ENCODE data around the gene CRYM. TPM values are rescaled to one million over a fixed set of nuclear protein-coding genes. Genes with fewer than 3 reads are reported as not detected.

The CRYM gene
- total and polyA plus RNA-seq, 2 donors (not counting 3 experiments of a cell fraction or from before 2014, with no cell fraction given), result not detected

GRCh38 chr16:21279501-21279900, 1.4 kb upstream of the CRYM start:
- H2AFZ ChIP-seq (ENCODE audit: low read depth, low read length), result no peak overlapping the region
- POLR2A ChIA-PET, result no interaction called here
- no peak overlapping the region for H3K4me2 ChIP-seq (ENCODE audit: insufficient read depth, low read length)
- no peaks in the 10 kb centered on the region for H3K9me3 ChIP-seq (replicated peaks; ENCODE audit: control insufficient read depth, insufficient read depth, low read length)
- peaks cover 2% of the 10 kb centered on the region for H3K4me1 ChIP-seq (ENCODE audit: control insufficient read depth, extremely low read depth, insufficient read depth, low read length)
- no TSS peak for BruUV-seq (replicated peaks)
- no peak overlapping the region for H3K4me3 ChIP-seq (replicated peaks in 1 of 3; ENCODE audit: insufficient read depth in 1 of 3, low read depth in 1 of 3, low read length in 3 of 3)
- TF ChIP-seq FOS (IDR thresholded peaks at IDR 0.05; ENCODE audit: borderline replicate concordance, insufficient read depth, low read length) (no peak), CTCF (IDR thresholded peaks at IDR 0.05; ENCODE audit: extremely low read depth in 1 of 2, insufficient read depth in 1 of 2, low read depth in 1 of 2, low read length in 2 of 2) (no peak), EZH2 (IDR thresholded peaks at IDR 0.05; ENCODE audit: borderline replicate concordance, low read depth, low read length, severe bottlenecking) (no peak), GATA2 (IDR thresholded peaks at IDR 0.05; ENCODE audit: insufficient read depth, insufficient read length, low read depth, low read length) (no peak), JUN (IDR thresholded peaks at IDR 0.05; ENCODE audit: borderline replicate concordance, insufficient read depth, insufficient read length, low read depth) (no peak), POLR2A (IDR thresholded peaks at IDR 0.05; ENCODE audit: low read depth, low read length) (no peak), MYC (IDR thresholded peaks at IDR 0.05; ENCODE audit: low read depth, low read length) (no peak), POLR2AphosphoS5 (IDR thresholded peaks at IDR 0.05; ENCODE audit: insufficient read depth, low read depth, low read length) (no peak), MAX (IDR thresholded peaks at IDR 0.05; ENCODE audit: insufficient read depth, insufficient read length) (no peak)
- DNase-seq (ENCODE audit: low read depth, low spot score), result no peak
- intact Hi-C loops (cut with micrococcal nuclease), result loop anchor here (2.0 to 5.0 kb wide), 2 partner anchors 123 to 427 kb away; no protein-coding TSS in a partner anchor
- H3K9me1 ChIP-seq (replicated peaks; ENCODE audit: control insufficient read depth, extremely low read depth, insufficient read depth, low read length), result no peaks in the 10 kb centered on the region
- H3K36me3 ChIP-seq (ENCODE audit: control insufficient read depth in 2 of 2, extremely low read depth in 1 of 2, insufficient read depth in 2 of 2, low read length in 2 of 2), result no peaks in the 10 kb centered on the region
- no peak overlapping the region for H3K9ac ChIP-seq (replicated peaks; ENCODE audit: extremely low read depth, insufficient read depth, low read length)
- no peak overlapping the region for H3K27ac ChIP-seq (ENCODE audit: insufficient read depth, low read depth, low read length)
- no peaks in the 10 kb centered on the region for H4K20me1 ChIP-seq (replicated peaks; ENCODE audit: control insufficient read depth, extremely low read depth, insufficient read depth, low read length)
- CTCF ChIA-PET, result interaction anchor here (1.0 to 2.0 kb wide), 3 partner anchors 9 to 91 kb away, joined by 3 to 12 read pairs (median 10); no protein-coding TSS in a partner anchor
- no peaks in the 10 kb centered on the region for H3K79me2 ChIP-seq (ENCODE audit: control insufficient read depth, insufficient read depth, low read length)
- peaks cover 27 to 47% of the 10 kb centered on the region in 2 experiments for H3K27me3 ChIP-seq (ENCODE audit: control insufficient read depth in 2 of 2, insufficient read depth in 2 of 2, low read length in 2 of 2)
- dilution Hi-C loops (cut with MboI; ENCODE audit: extremely low pct_ligation_motif_present, low sequenced_read_pairs), result no loop called here
- no peak for FAIRE-seq

Data from endothelial cell of umbilical vein (primary cell).